Stimulated activated CD4-positive, alpha-beta T cell treated with anti-CD3 and anti-CD28 coated beads, Interleukin-1b, Interleukin-23, amount 100 ng/mL, for 1 hour (primary cell): ENCODE data around the gene AOC2.
"Not testable (repeated sequence)": the region's sequence is repeated elsewhere in the genome, so short reads cannot be mapped to it uniquely, and the experiment has no call there.

Source experiments
- DNase-seq, 2 donors: peaks; one replicate each; pipeline ENCODE4 v3.0.0-alpha.2; 2020; ENCODE audit warnings: low read depth in 2 of 2

AOC2 gene

DNA sequence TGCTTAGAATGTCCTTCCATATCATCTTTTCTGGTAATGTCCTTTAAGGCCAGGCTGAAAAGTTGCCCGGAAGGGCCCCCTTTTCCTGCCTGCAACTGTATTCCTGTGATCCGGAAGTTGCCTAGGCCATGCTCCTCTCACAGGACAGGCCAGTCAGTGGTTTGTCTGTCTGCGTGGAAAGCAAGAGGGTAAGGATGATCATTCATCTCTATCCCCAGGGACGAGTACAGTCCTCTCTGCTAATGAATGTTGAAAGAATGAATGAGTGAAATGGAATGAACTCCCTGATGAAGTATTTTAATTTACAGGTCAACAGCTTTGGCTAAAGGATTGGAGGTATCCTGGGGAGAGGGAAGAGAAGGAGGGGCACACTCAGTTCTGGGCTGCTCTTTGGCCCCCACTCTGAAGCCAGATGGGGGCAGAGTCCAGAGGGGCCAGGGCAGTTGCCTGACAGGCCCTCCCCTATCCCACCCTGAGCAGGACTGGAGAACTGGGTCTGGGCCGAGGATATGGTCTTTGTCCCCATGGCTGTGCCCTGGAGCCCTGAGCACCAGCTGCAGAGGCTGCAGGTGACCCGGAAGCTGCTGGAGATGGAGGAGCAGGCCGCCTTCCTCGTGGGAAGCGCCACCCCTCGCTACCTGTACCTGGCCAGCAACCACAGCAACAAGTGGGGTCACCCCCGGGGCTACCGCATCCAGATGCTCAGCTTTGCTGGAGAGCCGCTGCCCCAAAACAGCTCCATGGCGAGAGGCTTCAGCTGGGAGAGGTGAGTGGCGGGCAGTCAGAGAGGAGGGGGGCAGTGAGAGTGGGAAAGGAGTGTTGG, 9.8 kb downstream of the AOC2 start:
- DNase-seq, result no peak

DNA sequence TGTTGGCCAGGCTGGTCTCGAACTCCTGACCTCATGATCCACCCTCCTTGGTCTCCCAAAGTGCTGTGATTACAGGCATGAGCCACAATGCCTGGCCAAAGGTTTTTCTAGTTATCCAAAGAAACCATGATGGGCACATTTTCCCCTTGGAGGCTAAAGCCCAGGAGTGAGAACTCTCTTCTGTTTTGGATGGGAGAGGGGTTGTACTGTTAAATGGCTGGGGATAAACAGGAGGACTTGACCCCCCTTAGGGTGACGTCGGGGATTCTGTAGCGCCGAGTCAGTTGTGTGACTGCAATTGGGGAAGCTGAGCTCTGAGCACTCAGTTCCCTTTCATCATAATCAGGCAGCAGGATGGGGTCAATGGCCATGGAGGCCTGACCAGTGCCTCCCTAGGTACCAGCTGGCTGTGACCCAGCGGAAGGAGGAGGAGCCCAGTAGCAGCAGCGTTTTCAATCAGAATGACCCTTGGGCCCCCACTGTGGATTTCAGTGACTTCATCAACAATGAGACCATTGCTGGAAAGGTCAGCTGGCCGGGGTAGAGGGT, 10.7 kb downstream of the AOC2 start:
- DNase-seq, result no peak

DNA sequence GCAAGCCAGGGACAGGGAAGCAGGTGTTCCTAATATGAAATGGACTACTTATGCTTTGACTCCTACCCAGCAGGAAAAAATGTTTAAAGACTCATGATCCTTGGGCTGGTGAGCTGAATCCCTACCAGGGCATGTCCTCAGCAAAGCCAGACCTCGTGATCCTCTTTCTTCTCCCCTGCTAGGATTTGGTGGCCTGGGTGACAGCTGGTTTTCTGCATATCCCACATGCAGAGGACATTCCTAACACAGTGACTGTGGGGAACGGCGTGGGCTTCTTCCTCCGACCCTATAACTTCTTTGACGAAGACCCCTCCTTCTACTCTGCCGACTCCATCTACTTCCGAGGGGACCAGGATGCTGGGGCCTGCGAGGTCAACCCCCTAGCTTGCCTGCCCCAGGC, 11.7 kb downstream of the AOC2 start:
- not testable (repeated sequence) for DNase-seq

- not testable (repeated sequence) for DNase-seq
Observed at GRCh38 chr17:42856516-42856915, 12.1 kb downstream of the AOC2 start.

DNA sequence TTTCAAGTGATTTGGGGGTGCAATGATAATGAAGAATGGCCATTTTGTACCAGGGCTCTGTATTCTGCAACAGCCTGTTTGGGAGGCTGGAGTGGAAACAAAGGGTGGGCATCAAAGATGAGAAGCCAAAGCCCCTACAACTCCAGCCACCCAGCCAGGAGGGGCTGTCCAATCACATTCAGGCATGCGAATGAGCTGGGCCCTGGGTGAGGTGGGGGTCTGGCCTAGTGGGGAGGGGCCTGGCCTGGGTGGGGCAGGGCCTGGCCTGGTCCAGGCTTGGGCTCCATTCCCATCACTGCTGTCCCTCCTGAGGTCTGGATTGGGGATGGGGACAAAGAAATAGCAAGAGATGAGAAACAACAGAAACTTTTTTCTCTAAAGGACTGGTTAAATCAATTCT, 13.0 kb downstream of the AOC2 start:
- no peak for DNase-seq

DNA sequence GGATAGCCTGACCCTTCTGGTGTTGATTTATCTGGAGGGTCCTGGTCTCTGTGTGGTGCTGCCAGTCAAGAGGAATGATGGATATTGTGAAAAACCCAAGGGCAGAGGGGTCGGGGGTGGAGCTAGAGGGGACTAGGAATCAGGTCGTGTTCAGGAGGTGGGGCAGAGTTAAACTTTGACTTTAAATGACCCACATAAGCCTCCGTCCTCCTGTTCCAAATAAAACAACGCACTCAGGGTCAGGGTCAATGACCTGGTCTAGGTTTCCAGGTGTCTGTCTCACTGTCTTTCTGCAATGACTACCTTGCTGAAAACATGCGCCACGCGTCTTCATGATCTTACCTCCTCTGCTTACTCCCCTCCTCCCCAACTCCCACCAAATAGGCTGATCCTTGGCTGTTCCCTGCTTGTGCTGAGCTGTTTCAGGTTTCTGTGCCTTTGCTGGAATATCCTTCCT, 21.3 kb downstream of the AOC2 start:
- no peak for DNase-seq

- no peak for DNase-seq
Observed at GRCh38 chr17:42866216-42866615, 21.8 kb downstream of the AOC2 start.

DNA sequence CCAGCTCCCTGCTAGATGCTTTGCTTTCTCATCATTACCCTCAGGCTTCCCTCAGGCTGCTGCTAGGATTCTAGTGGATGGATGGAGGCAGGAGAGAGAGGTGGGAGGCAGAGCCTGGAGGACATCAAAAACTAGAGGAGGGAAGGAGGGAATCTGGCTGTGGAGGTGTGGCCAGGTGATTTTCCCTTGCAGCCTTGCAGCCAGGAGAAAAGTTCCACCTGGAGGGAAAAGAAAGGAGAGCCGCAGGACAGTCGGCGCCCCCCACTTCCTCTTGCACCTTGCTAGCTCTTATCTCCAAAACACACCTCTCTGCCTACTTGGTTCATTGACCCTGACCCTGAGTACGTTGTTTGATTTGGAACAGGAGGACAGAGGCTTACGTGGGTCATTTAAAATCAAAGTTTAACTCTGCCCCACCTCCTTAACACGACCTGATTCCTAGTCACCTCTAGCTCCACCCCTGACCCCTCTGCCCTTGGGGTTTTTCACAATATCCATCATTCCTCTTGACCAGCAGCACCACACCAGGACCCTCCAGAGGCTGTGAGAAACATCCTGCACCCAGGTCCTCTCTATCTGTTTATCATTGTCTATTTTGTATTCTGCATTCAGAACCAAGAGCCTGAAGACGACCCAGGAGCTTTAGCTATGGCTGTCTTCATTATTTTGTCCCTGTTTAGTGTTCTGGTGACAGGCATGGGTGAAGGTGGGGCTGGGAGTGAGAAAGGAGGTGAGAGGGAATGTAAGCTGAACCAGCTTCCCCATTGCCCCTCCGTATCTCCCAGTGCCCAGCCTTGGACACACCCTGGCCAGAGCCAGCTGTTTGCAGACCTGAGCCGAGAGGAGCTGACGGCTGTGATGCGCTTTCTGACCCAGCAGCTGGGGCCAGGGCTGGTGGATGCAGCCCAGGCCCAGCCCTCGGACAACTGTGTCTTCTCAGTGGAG, 22.5 kb downstream of the AOC2 start:
- DNase-seq, result no peak

- DNase-seq, result not testable (repeated sequence)
Observed at GRCh38 chr17:42867694-42868261, 23.4 kb downstream of the AOC2 start.

GRCh38 chr17:42868338-42868737, 24.0 kb downstream of the AOC2 start:
- DNase-seq, result no peak

GRCh38 chr17:42871647-42872046, 27.3 kb downstream of the AOC2 start:
- no peak for DNase-seq

DNA sequence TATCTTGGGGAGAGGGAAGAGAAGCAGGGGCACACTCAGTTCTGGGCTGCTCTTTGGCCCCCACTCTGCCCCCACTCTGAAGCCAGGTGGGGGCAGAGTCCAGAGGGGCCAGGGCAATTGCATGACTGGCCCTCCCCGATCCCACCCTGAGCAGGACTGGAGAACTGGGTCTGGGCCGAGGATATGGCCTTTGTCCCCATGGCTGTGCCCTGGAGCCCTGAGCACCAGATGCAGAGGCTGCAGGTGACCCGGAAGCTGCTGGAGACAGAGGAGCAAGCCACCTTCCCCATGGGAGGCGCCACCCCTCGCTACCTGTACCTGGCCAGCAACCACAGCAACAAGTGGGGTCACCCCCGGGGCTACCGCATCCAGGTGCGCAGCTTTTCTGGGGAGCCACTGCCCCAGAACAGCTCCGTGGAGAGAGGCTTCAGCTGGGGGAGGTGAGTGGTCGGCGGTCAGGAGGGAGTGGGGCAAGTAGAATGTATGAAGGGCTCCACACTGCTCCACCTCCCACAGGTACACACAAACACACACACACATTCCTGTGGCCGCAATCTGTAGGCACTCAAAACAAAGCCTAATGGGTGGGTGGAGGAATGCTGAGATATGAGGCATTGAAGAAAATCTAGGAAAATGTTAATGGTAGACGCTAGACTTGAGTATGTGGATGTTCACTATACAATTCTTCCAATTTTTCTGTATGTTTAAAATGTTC, 28.0 kb downstream of the AOC2 start:
- DNase-seq, result no peak

DNA sequence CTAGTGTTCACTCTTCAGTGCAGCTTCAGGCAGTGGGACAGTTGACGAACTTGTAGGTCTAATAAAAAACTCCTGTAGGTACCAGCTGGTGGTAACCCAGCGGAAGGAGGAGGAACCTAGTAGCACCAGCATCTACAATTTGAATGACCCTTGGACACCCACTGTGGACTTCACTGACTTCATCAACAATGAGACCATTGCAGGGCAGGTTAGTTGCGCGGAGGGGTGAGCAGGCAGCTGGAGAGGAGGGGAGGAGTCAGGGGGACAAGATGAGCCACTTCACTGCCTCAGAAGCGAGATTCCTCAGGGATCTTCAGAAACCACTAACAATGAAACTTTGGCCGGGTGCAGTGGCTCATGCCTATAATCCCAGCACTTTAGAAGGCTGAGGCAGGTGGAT, 28.9 kb downstream of the AOC2 start:
- DNase-seq, result no peak

GRCh38 chr17:42873932-42874695, 29.7 kb downstream of the AOC2 start:
- DNase-seq, result not testable (repeated sequence)

DNA sequence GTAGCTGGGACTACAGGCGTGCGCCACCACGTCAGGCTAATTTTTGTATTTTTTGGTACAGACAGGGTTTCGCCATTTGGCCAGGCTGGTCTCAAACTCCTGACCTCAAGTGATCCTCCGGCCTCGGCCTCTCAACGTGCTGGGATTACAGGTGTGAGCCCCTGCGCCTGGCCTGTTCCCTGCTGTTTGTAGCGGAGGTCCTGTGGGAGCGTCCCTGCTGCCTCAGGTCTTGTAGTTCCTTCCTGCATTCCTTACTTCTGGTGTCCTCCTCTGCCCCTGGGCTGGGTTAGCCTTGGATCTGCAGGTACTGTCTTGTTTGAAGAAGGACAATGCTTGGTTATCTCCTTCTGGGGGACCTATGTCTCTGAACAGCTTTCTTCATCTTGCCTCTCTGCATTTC, 32.7 kb downstream of the AOC2 start:
- DNase-seq, result no peak

DNA sequence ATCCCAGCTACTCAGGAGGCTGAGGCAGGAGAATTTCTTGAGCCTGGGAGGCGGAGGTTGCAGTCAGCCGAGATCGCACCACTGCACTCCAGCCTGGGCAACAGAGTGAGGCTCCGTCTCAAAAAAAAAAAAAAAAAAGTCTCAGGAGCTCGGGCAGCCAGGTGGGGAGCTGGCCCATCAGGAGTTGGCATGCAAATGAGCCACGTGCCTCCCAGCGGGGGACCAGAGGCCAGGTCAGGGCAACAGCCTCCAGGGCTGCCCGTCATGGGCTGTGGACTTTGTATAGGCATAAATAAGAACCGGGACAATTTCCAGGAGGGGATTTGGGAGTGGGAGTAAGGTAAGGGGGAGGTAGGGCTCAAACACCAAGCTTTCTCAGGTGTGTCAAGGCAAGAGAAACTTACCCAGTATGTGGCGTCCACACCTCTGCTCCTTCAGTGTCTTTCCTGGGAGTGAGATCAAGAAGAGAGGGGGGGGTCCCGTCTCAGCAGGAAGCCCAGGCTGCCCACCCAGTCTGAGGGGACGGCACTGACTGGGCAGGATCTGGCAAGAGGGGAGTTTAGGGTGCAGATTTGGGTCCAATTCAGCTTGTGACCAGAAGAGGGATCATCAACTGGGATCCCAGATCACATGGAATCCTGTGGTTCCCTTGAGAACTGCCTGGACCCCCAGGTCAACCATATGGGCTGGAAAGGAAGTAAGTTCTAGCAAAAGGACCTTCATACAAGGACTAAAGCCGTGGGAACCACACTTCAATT, 33.9 kb downstream of the AOC2 start:
- DNase-seq, result no peak

DNA sequence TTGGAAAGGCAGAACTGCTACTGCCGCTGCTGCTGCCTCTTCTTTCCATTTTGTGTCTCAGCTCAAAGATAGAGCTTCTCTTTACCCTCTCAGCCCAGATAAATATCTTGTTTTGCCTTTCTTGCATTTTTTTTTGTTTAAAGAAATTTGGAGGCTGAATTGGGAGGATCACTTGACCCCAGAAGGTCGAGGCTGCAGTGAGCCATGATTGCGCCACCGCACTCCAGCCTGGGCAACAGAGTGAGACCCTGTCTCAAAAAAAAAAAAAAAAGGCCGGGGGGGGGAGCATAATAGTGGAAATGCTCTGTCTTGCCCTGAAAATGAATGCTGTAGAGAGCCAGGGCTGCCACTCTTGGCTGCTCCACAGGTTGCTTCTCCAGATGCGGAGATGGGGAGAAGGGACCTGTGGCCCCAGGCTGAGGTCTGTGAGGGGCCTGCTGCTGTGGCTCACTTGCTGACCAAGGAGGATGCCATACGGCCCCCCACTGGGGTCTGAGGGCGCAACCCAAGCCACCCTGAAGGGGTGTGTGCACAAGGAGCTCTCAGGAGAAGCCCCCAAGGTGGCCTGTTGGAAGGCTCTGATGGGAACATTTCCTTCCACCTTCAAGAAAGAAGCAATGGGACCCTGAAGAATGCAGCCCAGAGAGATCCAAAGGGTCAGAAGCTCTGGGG, 34.7 kb downstream of the AOC2 start:
- DNase-seq, result no peak

GRCh38 chr17:42879596-42879985, 35.2 kb downstream of the AOC2 start:
- DNase-seq, result no peak

- DNase-seq, result no peak
Observed at GRCh38 chr17:42880776-42881310, 36.5 kb downstream of the AOC2 start.
